Urinary bladder (tissue), 4 donors: ENCODE results near the gene USP34. TPM values are rescaled to one million over a fixed set of nuclear protein-coding genes. Genes with fewer than 3 reads are reported as not detected.
A peak's percentile ranks its signal among the peaks of the same experiment; 100 is the strongest.

Experiments
- DNase-seq: peaks from one replicate; pipeline ENCODE4 v3.0.0-alpha.2; 2015; ENCODE audit errors: extremely low spot score
- H3K27ac ChIP-seq: one replicate; pipeline ENCODE4 v1.5.1; 2013; ENCODE audit warnings: low read depth, mild to moderate bottlenecking, moderate library complexity
- H3K36me3 ChIP-seq: one replicate; pipeline ENCODE4 v1.6.1; 2013; ENCODE audit warnings: mild to moderate bottlenecking, moderate library complexity; ENCODE audit not compliant: insufficient read depth
- H3K4me1 ChIP-seq: one replicate; pipeline ENCODE4 v1.6.1; 2013; ENCODE audit warnings: mild to moderate bottlenecking, moderate library complexity; ENCODE audit not compliant: insufficient read depth
- H3K4me3 ChIP-seq: one replicate; pipeline ENCODE4 v1.5.1; 2013; ENCODE audit warnings: low read depth, low read length
- WGBS: extraction: QIAGEN DNeasy Blood & Tissue Kit; methylation state at CpG from one replicate; pipeline ENCODE4 v1.1.7; 2013; 5-methylcytosine and 5-hydroxymethylcytosine counted together
- polyA plus RNA-seq: library from polyadenylated mRNA; stranded (reverse); fragments of 200-250 nt; gene quantifications from one replicate; pipeline ENCODE4 v1.2.3, GENCODE V29; 2013
- total RNA-seq: library from RNA; depleted of rRNA; stranded (reverse); fragments of >200 nt; gene quantifications from one replicate; pipeline ENCODE4 v1.2.3, GENCODE V29; 2014
- donor health status: healthy with polysubstance abuse.
- donor health status: healthy.

USP34 gene
- total and polyA plus RNA-seq, 2 donors, result 48.2 to 294 TPM

DNA sequence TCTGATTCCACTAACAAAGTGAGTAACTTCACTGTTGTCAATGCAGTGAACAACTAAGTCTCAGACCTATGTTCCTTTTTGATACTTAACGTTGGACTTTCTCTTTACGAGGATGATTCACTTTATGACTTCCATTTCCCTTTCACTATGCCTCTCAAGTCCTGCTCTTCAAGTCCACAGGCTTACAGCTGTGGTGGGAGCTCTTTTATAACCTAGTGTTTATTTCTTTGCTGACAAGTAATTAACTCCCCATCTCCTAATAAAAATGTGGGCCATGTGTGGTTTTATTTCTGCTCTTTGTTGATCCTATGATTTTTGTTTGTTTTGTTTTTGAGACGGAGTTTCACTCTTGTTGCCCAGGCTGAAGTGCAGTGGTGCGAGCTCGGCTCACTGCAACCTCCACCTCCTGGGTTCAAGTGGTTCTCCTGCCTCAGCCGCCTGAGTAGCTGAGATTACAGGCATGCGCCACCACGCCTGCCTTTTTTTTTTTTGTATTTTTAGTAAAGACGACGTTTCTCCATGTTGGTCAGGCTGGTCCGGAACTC lies 142.1 kb downstream of the USP34 start:
- Histone ChIP-seq H3K27ac (no peak overlapping the region), H3K4me3 (no peak overlapping the region), H3K4me1 (no peaks in the 10 kb centered on the region), H3K36me3 (no peaks in the 10 kb centered on the region)
- WGBS, result 71% methylated on average over 11 of the region's 11 CpGs
- DNase-seq, result peak; percentile 13

DNA sequence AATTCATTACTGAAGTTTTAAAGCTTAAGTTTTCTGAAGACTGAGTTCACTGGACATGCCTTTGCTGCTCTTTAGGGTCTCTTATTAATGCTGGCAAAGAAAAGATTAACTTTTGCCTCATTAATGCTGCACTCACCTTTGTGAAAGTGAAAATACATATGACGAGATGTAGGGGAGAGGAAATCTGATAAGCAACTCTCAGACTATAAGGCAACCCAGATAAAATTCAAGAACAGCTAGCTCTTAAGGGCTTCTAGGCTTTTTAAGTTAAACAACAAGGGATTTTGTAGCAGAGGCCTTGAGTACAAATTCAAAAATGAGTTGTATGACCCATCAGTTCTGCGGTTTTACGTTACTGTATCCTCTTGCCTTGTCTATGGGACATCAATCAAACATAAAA lies 143.7 kb downstream of the USP34 start:
- H3K36me3 ChIP-seq, result peaks cover 1% of the 10 kb centered on the region
- DNase-seq, result no peak
- no peak overlapping the region for H3K27ac ChIP-seq
- no peaks in the 10 kb centered on the region for H3K4me1 ChIP-seq
- WGBS, result 85% methylated on average over 3 of the region's 3 CpGs
- no peak overlapping the region for H3K4me3 ChIP-seq

DNA sequence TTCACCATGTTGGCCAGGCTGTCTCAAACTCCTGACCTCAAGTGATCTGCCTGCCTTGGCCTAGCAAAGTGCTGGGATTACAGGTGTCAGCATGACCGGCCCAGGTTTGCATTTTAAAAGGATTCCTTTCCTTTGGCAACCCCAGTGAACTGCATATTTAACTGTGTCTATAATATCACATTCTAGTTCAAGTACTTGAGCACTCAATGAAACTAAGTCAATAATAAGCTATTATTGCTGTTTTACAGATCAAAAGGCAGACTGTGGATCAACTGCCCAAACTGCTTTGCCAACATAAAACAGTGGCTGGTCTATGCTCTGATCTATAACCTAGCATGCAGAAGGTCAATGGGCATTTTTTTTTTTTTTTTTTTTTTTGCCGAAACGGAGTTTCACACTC lies 144.5 kb downstream of the USP34 start:
- Histone ChIP-seq H3K4me1 (no peaks in the 10 kb centered on the region), H3K27ac (no peak overlapping the region), H3K36me3 (peaks cover 2% of the 10 kb centered on the region), H3K4me3 (no peak overlapping the region)
- DNase-seq, result no peak
- WGBS, result 86% methylated on average over 3 of the region's 3 CpGs

DNA sequence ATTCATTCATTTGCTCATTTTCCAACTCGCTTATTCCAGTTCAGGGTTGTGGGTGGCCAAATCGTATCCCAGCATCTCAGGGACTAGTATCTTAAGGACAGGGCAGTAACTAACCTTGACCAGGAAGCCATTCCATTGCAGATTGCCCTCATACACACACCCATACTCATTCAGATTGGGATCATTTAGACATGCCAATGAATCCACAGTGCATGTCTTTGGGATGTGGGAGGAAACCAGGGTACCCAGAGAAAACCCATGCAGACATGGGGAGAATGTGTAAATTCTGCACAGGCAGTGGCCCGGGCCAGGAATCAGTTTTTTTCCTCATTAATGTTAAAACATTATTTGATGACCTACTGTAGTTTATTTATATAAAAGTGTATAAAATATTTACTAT lies 150.7 kb downstream of the USP34 start:
- Histone ChIP-seq H3K4me3 (no peak overlapping the region), H3K36me3 (peaks cover 2% of the 10 kb centered on the region), H3K27ac (no peak overlapping the region), H3K4me1 (no peaks in the 10 kb centered on the region)
- DNase-seq, result no peak
- 95% methylated on average over 3 of the region's 3 CpGs for WGBS

DNA sequence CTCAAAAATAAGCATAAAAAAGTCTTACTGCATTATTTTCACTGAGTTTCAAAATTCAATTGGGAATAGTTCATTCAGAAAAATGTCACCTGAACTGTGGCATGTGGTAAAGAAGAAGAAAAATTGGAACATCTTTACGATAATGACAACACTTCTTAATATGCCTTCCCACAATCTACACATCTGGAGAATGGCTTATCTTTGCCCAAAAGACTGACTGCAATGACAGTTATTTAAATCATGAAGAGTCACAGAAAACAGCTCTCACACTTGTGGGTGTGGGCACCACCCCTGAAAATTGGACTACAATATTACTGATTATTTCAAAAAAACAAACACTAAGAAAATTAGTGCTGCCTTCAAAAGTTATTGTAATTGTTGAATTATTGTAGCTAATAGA lies 152.3 kb downstream of the USP34 start:
- DNase-seq, result no peak
- Histone ChIP-seq H3K27ac (no peak overlapping the region), H3K4me3 (no peak overlapping the region), H3K36me3 (peaks cover 2% of the 10 kb centered on the region), H3K4me1 (no peaks in the 10 kb centered on the region)
- WGBS, result 96% methylated on average over 1 of the region's 1 CpG

DNA sequence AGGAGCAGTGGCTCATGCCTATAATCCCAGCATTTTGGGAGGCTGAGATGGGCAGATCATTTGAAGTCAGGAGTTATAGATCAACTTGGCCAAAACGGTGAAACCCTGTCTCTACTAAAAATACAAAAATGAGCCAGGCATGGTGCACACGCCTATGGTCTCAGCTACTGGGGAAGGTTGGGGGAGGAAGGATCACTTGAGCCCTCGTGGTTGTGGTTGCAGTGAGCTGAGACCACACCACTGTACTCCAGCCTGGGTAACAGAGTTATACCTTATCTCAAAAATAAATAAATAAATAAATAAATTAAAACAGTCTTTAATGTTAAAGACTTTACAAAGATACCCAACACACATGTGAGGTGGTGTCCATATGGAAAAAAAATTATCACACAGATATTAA lies 174.9 kb downstream of the USP34 start:
- peaks cover 5% of the 10 kb centered on the region for H3K36me3 ChIP-seq
- WGBS, result 89% methylated on average over 3 of the region's 3 CpGs
- no peak for DNase-seq
- no peak overlapping the region for H3K4me3 ChIP-seq
- no peaks in the 10 kb centered on the region for H3K4me1 ChIP-seq
- no peak overlapping the region for H3K27ac ChIP-seq

DNA sequence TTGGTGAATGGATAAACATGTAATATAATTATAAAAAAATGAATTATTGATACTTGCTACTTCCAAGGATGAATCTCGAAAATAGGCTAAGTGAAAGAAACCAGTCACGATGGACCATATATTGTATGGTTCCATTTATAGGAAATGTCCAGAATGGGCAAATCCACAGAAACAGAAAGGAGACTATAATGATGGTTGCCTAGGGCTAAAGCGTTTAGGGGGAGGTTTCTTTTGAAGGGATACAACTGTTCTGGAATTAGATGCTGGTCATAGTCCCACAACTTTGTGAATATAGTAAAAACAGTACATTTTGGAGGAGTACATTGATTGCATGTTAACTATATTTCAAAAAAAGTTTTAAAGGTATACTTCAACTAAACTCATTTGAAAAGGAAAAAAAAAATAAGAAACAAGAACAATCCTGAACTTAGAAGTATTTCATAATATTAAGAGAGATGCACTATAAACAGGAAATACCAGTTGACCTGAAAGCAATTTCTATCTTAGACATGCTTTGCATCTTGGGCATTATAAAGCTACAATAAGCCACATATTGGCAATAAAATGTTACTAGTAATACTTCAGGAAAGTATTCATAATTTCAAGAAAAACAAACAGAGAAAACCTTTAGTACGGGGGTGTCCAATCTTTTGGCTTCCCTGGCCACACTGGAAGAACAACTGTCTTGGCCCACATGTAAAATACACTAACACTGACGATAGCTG lies 178.9 kb downstream of the USP34 start:
- no peak overlapping the region for H3K27ac ChIP-seq
- no peak overlapping the region for H3K4me3 ChIP-seq
- WGBS, result 69% methylated on average over 5 of the region's 5 CpGs
- no peak for DNase-seq
- H3K4me1 ChIP-seq, result peaks cover 1% of the 10 kb centered on the region
- H3K36me3 ChIP-seq, result peaks cover 5% of the 10 kb centered on the region

DNA sequence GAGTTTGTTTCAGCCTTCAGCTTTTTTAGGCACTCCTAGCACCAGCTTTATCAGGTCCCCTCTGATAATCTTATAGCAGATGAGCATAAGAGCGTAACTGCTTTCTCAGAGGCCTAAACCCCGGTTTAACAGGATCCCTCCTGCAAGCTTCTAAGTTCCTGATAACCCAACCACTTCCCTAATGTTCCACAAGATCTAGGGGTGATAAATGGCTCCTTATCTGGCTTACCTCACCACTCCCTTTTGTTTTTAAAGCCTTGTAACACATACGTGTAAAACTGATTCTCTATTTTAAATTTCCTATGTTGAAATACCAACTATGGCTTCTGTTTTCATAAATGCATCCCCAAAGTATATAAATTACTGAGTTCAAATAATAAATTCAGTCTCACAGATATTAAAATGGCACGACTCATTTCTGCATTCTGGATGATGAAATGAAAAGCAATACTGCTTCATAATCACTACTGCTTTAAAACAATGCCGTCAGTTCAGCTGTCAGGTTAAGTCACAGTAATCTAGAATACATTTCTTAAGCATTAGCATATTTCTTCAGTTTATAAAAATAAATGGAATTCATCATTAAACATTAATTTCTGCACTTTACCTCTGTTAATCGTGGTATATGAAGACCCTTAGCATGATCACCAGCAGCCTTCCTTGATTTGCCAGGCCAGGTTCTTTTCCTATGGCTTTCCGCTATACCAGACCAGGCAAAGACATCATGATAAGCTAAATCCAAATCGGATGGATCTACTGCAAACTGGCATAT lies 182.6 kb downstream of the USP34 start:
- no peaks in the 10 kb centered on the region for H3K36me3 ChIP-seq
- DNase-seq, result no peak
- WGBS, result 86% methylated on average over 8 of the region's 8 CpGs

DNA sequence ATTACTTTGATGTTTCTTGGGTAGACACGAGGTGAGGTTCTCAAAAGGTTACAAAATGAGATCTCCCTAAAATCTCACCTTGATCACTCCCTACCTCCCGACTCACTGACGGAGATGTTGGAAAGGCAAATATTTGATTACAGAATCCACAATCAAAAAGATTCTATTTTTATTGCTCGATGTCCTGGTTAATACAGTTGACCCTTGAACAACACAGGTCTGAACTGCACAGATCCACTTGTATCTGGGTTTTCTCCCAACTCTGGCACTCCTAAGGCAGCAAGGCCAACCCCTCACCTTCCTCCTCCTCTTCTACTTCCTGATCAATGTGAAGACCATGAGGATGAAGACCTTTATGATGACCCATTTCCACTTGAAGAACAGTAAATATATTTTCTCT lies 183.6 kb downstream of the USP34 start:
- DNase-seq, result no peak
- WGBS, result 97% methylated on average over 4 of the region's 4 CpGs
- H3K36me3 ChIP-seq, result no peaks in the 10 kb centered on the region
- no peak overlapping the region for H3K27ac ChIP-seq
- H3K4me1 ChIP-seq, result peaks cover 1% of the 10 kb centered on the region
- H3K4me3 ChIP-seq, result no peak overlapping the region

More for the DNA sequence above, 182.6 kb downstream of the USP34 start:
- H3K27ac ChIP-seq, result no peak overlapping the region
- no peak overlapping the region for H3K4me3 ChIP-seq
- H3K4me1 ChIP-seq, result peaks cover 1% of the 10 kb centered on the region

- DNase-seq, result no peak
- H3K27ac ChIP-seq, result no peak overlapping the region
- H3K4me3 ChIP-seq, result no peak overlapping the region
- H3K4me1 ChIP-seq, result peaks cover 1% of the 10 kb centered on the region
- 98% methylated on average over 1 of the region's 1 CpG for WGBS
- H3K36me3 ChIP-seq, result peaks cover 3% of the 10 kb centered on the region
Measured at GRCh38 chr2:61283443-61284160, 187.3 kb downstream of the USP34 start.

- H3K4me1 ChIP-seq, result no peaks in the 10 kb centered on the region
- DNase-seq, result no peak
- H3K27ac ChIP-seq, result no peak overlapping the region
- peaks cover 3% of the 10 kb centered on the region for H3K36me3 ChIP-seq
- WGBS, result 94% methylated on average over 6 of the region's 6 CpGs
- no peak overlapping the region for H3K4me3 ChIP-seq
Measured at GRCh38 chr2:61282104-61282590, 188.7 kb downstream of the USP34 start.

DNA sequence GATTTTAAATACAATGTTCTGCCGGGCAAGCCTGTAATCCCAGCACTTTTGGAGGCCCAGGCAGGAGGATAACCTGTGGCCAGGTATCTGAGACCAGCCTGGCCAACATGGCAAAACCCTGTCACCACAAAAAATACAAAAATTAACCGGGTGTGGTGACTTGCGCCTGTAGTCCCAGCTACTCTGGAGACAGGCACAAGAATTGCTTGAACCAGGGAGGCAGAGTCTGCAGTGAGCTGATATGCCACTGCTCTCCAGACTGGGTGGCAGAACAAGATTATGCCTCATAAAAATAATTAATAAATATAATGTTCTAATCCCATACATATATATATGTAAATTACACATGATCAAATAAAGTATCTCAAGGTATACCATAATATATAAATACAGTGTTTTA lies 189.6 kb downstream of the USP34 start:
- Histone ChIP-seq H3K4me3 (no peak overlapping the region), H3K36me3 (peaks cover 3% of the 10 kb centered on the region), H3K4me1 (no peaks in the 10 kb centered on the region), H3K27ac (no peak overlapping the region)
- 98% methylated on average over 3 of the region's 3 CpGs for WGBS
- no peak for DNase-seq

- WGBS, result 96% methylated on average over 13 of the region's 13 CpGs
- peaks cover 3% of the 10 kb centered on the region for H3K36me3 ChIP-seq
- H3K4me1 ChIP-seq, result no peaks in the 10 kb centered on the region
- H3K4me3 ChIP-seq, result no peak overlapping the region
- no peak overlapping the region for H3K27ac ChIP-seq
- DNase-seq, result no peak
Measured at GRCh38 chr2:61277756-61278155, 193.1 kb downstream of the USP34 start.
